K562 (cell line): ENCODE measurements around the gene SLC4A2. TPM values are rescaled to one million over a fixed set of nuclear protein-coding genes. Genes with fewer than 3 reads are reported as not detected.

Experiments
- CHD4 ChIP-seq: fragments of 200-600 bp; sonication (generic); IDR thresholded peaks from 3 replicates; pipeline ENCODE4 v1.6.1; 2012; ENCODE audit warnings: low read depth, mild to moderate bottlenecking, mixed read lengths, low read length, inconsistent platforms; ENCODE audit not compliant: insufficient read depth, insufficient replicate concordance, poor library complexity, severe bottlenecking
- ETS2 ChIP-seq: IDR thresholded peaks from 2 replicates; pipeline ENCODE4 v1.6.1; 2016; ENCODE audit warnings: borderline replicate concordance, missing genetic modification characterization, mild to moderate bottlenecking, moderate library complexity, missing compliant biosample characterization; ENCODE audit not compliant: poor library complexity, severe bottlenecking
- FOXP4 ChIP-seq: sonication (generic); formaldehyde crosslinking; IDR thresholded peaks from 2 replicates; pipeline ENCODE4 v1.8.0; 2022; ENCODE audit warnings: mild to moderate bottlenecking, missing genetic modification reagents, borderline replicate concordance
- GMEB1 ChIP-seq: fragments of 250-450 bp; sonication (Bioruptor Pico); IDR thresholded peaks from 2 replicates; pipeline ENCODE4 v1.4.0; 2020; ENCODE audit warnings: mild to moderate bottlenecking
- HDAC1 ChIP-seq, 2 experiments: fragments of 450-650 bp; IDR thresholded peaks; 2 replicates each; pipeline ENCODE4 v1.6.1; 2016 to 2017; ENCODE audit warnings: inconsistent platforms in 1 of 2, mild to moderate bottlenecking in 1 of 2, moderate library complexity in 1 of 2
- HNRNPH1 ChIP-seq: fragments of 200-400 bp; formaldehyde crosslinking; optimal IDR thresholded peaks from 2 replicates; pipeline ENCODE3; 2017; ENCODE audit warnings: low read depth, mild to moderate bottlenecking, low read length, moderate library complexity
- IRF2 ChIP-seq: sonication (generic); formaldehyde crosslinking; IDR thresholded peaks from 2 replicates; pipeline ENCODE4 v1.8.1; 2022; ENCODE audit warnings: mild to moderate bottlenecking, missing genetic modification reagents
- KAT8 ChIP-seq: fragments of 450-650 bp; IDR thresholded peaks from 2 replicates; pipeline ENCODE4 v1.6.1; 2016; ENCODE audit warnings: low read depth, mild to moderate bottlenecking
- PML ChIP-seq: IDR thresholded peaks from 2 replicates; pipeline ENCODE4 v1.6.1; 2012; ENCODE audit warnings: low read length, inconsistent platforms
- PTTG1 ChIP-seq: fragments of 450-650 bp; IDR thresholded peaks from 2 replicates; pipeline ENCODE4 v1.6.1; 2016; ENCODE audit warnings: low read depth, mild to moderate bottlenecking, missing genetic modification characterization, missing compliant biosample characterization
- SAFB2 ChIP-seq: fragments of 200-400 bp; formaldehyde crosslinking; IDR thresholded peaks from 2 replicates; pipeline ENCODE4 v1.6.1; 2018; ENCODE audit warnings: borderline replicate concordance, low read length, low read depth, moderate library complexity; ENCODE audit not compliant: severe bottlenecking
- SIN3A ChIP-seq, 2 experiments: fragments of 150-350 bp in 1 of 2; IDR thresholded peaks; 2 replicates each; pipeline ENCODE4 v1.6.1; 2011 to 2016; ENCODE audit warnings: borderline replicate concordance in 2 of 2, low read depth in 2 of 2, low read length in 2 of 2, mild to moderate bottlenecking in 2 of 2, moderate library complexity in 2 of 2; ENCODE audit not compliant: control insufficient read depth in 1 of 2
- TFAP4 ChIP-seq: sonication (generic); formaldehyde crosslinking; IDR thresholded peaks from 2 replicates; pipeline ENCODE4 v1.8.0; 2022; ENCODE audit warnings: missing genetic modification reagents, mild to moderate bottlenecking, moderate library complexity, borderline replicate concordance
- THAP12 ChIP-seq: fragments of 250-450 bp; sonication (Bioruptor Pico); IDR thresholded peaks from 2 replicates; pipeline ENCODE4 v1.9.0; 2021; ENCODE audit warnings: mild to moderate bottlenecking, inconsistent platforms
- ZBTB9 ChIP-seq: fragments of 450-650 bp; formaldehyde crosslinking; IDR thresholded peaks from 2 replicates; pipeline ENCODE4 v1.4.0; 2020; ENCODE audit warnings: mild to moderate bottlenecking, moderate library complexity
- ZFX ChIP-seq: sonication (generic); formaldehyde crosslinking; IDR thresholded peaks from 2 replicates; pipeline ENCODE4 v1.8.0; 2022; ENCODE audit warnings: mild to moderate bottlenecking, missing genetic modification reagents, moderate library complexity
- ZNF668 ChIP-seq: fragments of 250-450 bp; sonication (Bioruptor Pico); IDR thresholded peaks from 2 replicates; pipeline ENCODE4 v1.8.0; 2022; ENCODE audit warnings: mild to moderate bottlenecking, inconsistent platforms
- polyA plus RNA-seq, 8 experiments: library from polyadenylated mRNA; depleted of rRNA in 4 of 8; stranded (reverse) in 5 of 8; unstranded in 3 of 8; fragments of >200 nt; fragmentation: Nextera tagmentation in 2 of 8; fragmentation: Illumina TruSeq in 1 of 8; extraction: Ambion mirVana in 2 of 8; extraction: Trizol in 1 of 8; gene quantifications; 2 replicates each; pipeline versions ENCODE4 v1.2.1 to v1.2.3, GENCODE V29; 2011 to 2014; ENCODE audit warnings: inconsistent platforms in 1 of 8, missing spikeins in 1 of 8
- total RNA-seq, 7 experiments: library from RNA; depleted of rRNA in 6 of 7; stranded (reverse); fragments of >200 nt in 6 of 7; fragmentation: Illumina TruSeq in 2 of 7; extraction: Trizol in 2 of 7; gene quantifications; 2 replicates each; pipeline versions ENCODE4 v1.2.1 to v1.2.3, GENCODE V29; 2011 to 2021; ENCODE audit warnings: low replicate concordance in 1 of 7

Gene SLC4A2
- total and polyA plus RNA-seq, 9 of the 15 experiments (the other 6 are each of a cell fraction or from before 2014, with no cell fraction given), result 11.4 to 375 (median 130) TPM

- no peak for TF ChIP-seq IRF2 (CRISPR knock-in tag)
- TF ChIP-seq ZBTB9, result no peak
- TF ChIP-seq GMEB1 (CRISPR knock-in tag), result no peak
- no peak for TF ChIP-seq PTTG1 (tag)
- no peak for TF ChIP-seq PML
- TF ChIP-seq FOXP4, result 0 out of 2 replicates have a peak, but pooled peaks have one; percentile 71
- no peak; the same call in 1 of the 2 replicates for TF ChIP-seq ZFX (CRISPR knock-in tag)
- TF ChIP-seq ETS2 (tag), result no peak
- TF ChIP-seq TFAP4, result peak; percentile 75; the same call in 1 of the 2 replicates
- TF ChIP-seq CHD4, result peak; percentile 33
- no peak for TF ChIP-seq HNRNPH1
- no peak for TF ChIP-seq KAT8
- 0 out of 4 replicates have a peak, but pooled peaks of 1 of the 2 experiments have one; percentile 3 for TF ChIP-seq SIN3A (IDR thresholded peaks at IDR 0.05; ENCODE audit: borderline replicate concordance in 2 of 2, control insufficient read depth in 1 of 2, low read depth in 2 of 2, low read length in 2 of 2)
- TF ChIP-seq SAFB2, result no peak
- TF ChIP-seq HDAC1 (IDR thresholded peaks at IDR 0.05), result peak in 1 of 2 experiments; percentile 68; a peak in 2 of 4 replicates
- TF ChIP-seq ZNF668, result no peak
- TF ChIP-seq THAP12, result 0 out of 2 replicates have a peak, but pooled peaks have one; percentile 47
Measured at GRCh38 chr7:151039850-151040548, 19.4 kb upstream of the SLC4A2 start (continued).
